ENCODE data around the gene IL11RA.

- TF ChIP-seq GATA3 (IDR thresholded peaks at IDR 0.05; ENCODE audit: low read depth, low read length) = no peak
- no peak for TF ChIP-seq GATA2 (IDR thresholded peaks at IDR 0.05; ENCODE audit: low read depth, low read length)
These were observed 14.4 kb upstream of the IL11RA start, which contains the start of gene SIGMAR1 for GRCh38 chr9:34637356-34638137.
